ENCODE results near the gene NEURL1B.

DNA sequence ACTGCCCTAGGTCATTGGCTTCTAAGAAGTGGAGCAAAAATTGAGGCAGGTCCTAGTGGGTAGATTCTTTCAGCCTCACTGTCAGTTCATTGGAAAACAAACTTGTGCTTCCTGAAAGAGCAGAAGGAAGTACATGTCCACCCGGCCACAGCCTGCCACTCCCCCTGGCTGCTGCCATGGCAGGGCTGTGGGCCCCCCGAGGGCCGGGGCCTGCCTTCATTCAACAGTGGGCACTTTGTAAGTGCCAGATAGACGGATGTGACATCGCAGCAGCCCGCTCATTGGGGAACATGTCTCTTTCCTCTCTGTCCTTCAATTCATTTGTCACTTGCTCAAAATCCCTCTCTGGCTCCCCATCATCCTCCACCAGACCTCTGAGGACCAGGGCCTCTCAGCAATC lies 20.6 kb upstream of the NEURL1B start:
- TF ChIP-seq, protein P1, sequence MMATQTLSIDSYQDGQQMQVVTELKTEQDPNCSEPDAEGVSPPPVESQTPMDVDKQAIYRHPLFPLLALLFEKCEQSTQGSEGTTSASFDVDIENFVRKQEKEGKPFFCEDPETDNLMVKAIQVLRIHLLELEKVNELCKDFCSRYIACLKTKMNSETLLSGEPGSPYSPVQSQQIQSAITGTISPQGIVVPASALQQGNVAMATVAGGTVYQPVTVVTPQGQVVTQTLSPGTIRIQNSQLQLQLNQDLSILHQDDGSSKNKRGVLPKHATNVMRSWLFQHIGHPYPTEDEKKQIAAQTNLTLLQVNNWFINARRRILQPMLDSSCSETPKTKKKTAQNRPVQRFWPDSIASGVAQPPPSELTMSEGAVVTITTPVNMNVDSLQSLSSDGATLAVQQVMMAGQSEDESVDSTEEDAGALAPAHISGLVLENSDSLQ (IDR thresholded peaks at IDR 0.05), result no peak
- no peak for TF ChIP-seq ELF4 (IDR thresholded peaks at IDR 0.05)
- no peak for TF ChIP-seq BHLHE40 (IDR thresholded peaks at IDR 0.05; ENCODE audit: borderline replicate concordance)
- no peak for TF ChIP-seq ARNT (IDR thresholded peaks at IDR 0.05)
- TF ChIP-seq TARDBP (IDR thresholded peaks at IDR 0.05), result no peak
- no peak for TF ChIP-seq SP1 (IDR thresholded peaks at IDR 0.05)
- TF ChIP-seq ZNF384 (IDR thresholded peaks at IDR 0.05), result no peak
- no peak for TF ChIP-seq FOXM1 (IDR thresholded peaks at IDR 0.05; ENCODE audit: borderline replicate concordance)
- TF ChIP-seq FOXA1 (IDR thresholded peaks at IDR 0.05), result no peak
- TF ChIP-seq SUZ12 (IDR thresholded peaks at IDR 0.05), result no peak
- TF ChIP-seq FOXK2 (IDR thresholded peaks at IDR 0.05), result no peak
- no peak for TF ChIP-seq CTBP1 (IDR thresholded peaks at IDR 0.05; ENCODE audit: borderline replicate concordance)

Measured in HEK293T (cell line).